ENCODE data around the gene SH2D7. TPM values are rescaled to one million over a fixed set of nuclear protein-coding genes. Genes with fewer than 3 reads are reported as not detected.

The SH2D7 gene
- total and polyA plus RNA-seq, 8 donors, result 0.04 to 1.8 (median 0.15) TPM; not detected in 1

GRCh38 chr15:78090422-78091063 lies 1.8 kb upstream of the SH2D7 start:
- FAIRE-seq (no peak), DNase-seq (no peak), ATAC-seq (no peak)
- intact Hi-C loops (cut with DNase I), result no loop called here
- Histone ChIP-seq H3K36me3 (no peaks in the 10 kb centered on the region), H3K4me1 (peaks cover 3 to 6% (median 4%) of the 10 kb centered on the region in 3 donors), H3K27ac (no peak overlapping the region), H3K4me3 (no peak overlapping the region), H3K9me3 (no peaks in the 10 kb centered on the region), H3K27me3 (no peaks in the 10 kb centered on the region)
- WGBS, 2 donors, result 88% methylated on average over 3 of the region's 3 CpGs
- TF ChIP-seq CTCF (IDR thresholded peaks at IDR 0.05), result no peak

- DNase-seq (no peak), ATAC-seq (peak in 3 of 4 donors; percentile 26 to 33 (median 31)), FAIRE-seq (no peak)
- no peak overlapping the region for H3K4me3 ChIP-seq
- WGBS, 2 donors, result 74 to 75% methylated on average over 5 of the region's 5 CpGs
- H3K27ac ChIP-seq, result no peak overlapping the region
- H3K27me3 ChIP-seq, result no peaks in the 10 kb centered on the region
- TF ChIP-seq CTCF (IDR thresholded peaks at IDR 0.05), result no peak
- intact Hi-C loops (cut with DNase I), result no loop called here
- no peaks in the 10 kb centered on the region for H3K9me3 ChIP-seq
- H3K36me3 ChIP-seq, result no peaks in the 10 kb centered on the region
- peaks cover 2 to 4% (median 4%) of the 10 kb centered on the region in 3 donors for H3K4me1 ChIP-seq
Observed at GRCh38 chr15:78093242-78094020, 1.1 kb downstream of the SH2D7 start.

- Histone ChIP-seq H3K9me3 (no peaks in the 10 kb centered on the region), H3K4me3 (no peak overlapping the region), H3K36me3 (no peaks in the 10 kb centered on the region), H3K4me1 (no peaks in the 10 kb centered on the region), H3K27me3 (no peaks in the 10 kb centered on the region), H3K27ac (no peak overlapping the region)
- ATAC-seq (no peak), DNase-seq (no peak), FAIRE-seq (no peak)
- 90 to 93% methylated on average over 9 of the region's 9 CpGs for WGBS, 2 donors
- intact Hi-C loops (cut with DNase I), result no loop called here
- no peak for TF ChIP-seq CTCF (IDR thresholded peaks at IDR 0.05)
Observed at GRCh38 chr15:78097667-78098066, 5.3 kb downstream of the SH2D7 start.

- FAIRE-seq (no peak), DNase-seq (no peak), ATAC-seq (no peak)
- Histone ChIP-seq H3K36me3 (no peaks in the 10 kb centered on the region), H3K4me3 (no peak overlapping the region), H3K27me3 (no peaks in the 10 kb centered on the region), H3K4me1 (no peaks in the 10 kb centered on the region), H3K27ac (no peak overlapping the region), H3K9me3 (no peaks in the 10 kb centered on the region)
- WGBS, 2 donors, result 83 to 84% methylated on average over 11 of the region's 11 CpGs
- intact Hi-C loops (cut with DNase I), result no loop called here
- TF ChIP-seq CTCF (IDR thresholded peaks at IDR 0.05), result no peak
Observed at GRCh38 chr15:78098131-78098755, 5.9 kb downstream of the SH2D7 start.
